Heart left ventricle (tissue), 16 donors: ENCODE results near the gene PCSK2. TPM values are rescaled to one million over a fixed set of nuclear protein-coding genes. Genes with fewer than 3 reads are reported as not detected.

Source experiments
- ATAC-seq, 4 donors: fragments of 200-7000 bp; cut with Tn5 transposase; one replicate each; pipeline ENCODE4 v1.9.1; 2020 to 2022; ENCODE audit warnings: moderate library complexity in 4 of 4, mild to moderate bottlenecking in 3 of 4, moderate number of reproducible peaks in 1 of 4
- DNase-seq, 5 donors: peaks; one replicate each; pipeline ENCODE4 v3.0.0-alpha.2; 2020
- H3K27ac ChIP-seq, 12 donors: fragments of 200-600 bp; sonication (generic) in 4 of 12; one replicate each; pipeline versions ENCODE4 v1.5.0 to v1.8.0; 2016 to 2022; ENCODE audit warnings: mild to moderate bottlenecking in 2 of 12
- H3K27me3 ChIP-seq, 9 donors: fragments of 200-600 bp; sonication (generic) in 2 of 9; one replicate each; pipeline versions ENCODE4 v1.5.1 to v1.8.0; 2016 to 2022; ENCODE audit warnings: mild to moderate bottlenecking in 3 of 9
- H3K36me3 ChIP-seq, 9 donors: fragments of 200-600 bp; sonication (generic) in 2 of 9; one replicate each; pipeline versions ENCODE4 v1.5.0 to v1.8.0; 2018 to 2022; ENCODE audit warnings: mild to moderate bottlenecking in 2 of 9
- H3K4me1 ChIP-seq, 12 donors: fragments of 200-600 bp; sonication (generic) in 4 of 12; one replicate each; pipeline versions ENCODE4 v1.5.0 to v1.8.0; 2016 to 2022; ENCODE audit warnings: mild to moderate bottlenecking in 3 of 12
- H3K4me3 ChIP-seq, 12 donors: fragments of 200-600 bp; sonication (generic) in 4 of 12; one replicate each; pipeline versions ENCODE4 v1.5.0 to v1.8.0; 2017 to 2022; ENCODE audit warnings: mild to moderate bottlenecking in 9 of 12, moderate library complexity in 4 of 12
- H3K9me3 ChIP-seq, 12 donors: fragments of 200-600 bp; sonication (generic) in 4 of 12; one replicate each; pipeline versions ENCODE4 v1.5.0 to v1.8.0; 2016 to 2022; ENCODE audit warnings: mild to moderate bottlenecking in 1 of 12
- CTCF ChIP-seq, 12 donors: fragments of 200-600 bp; sonication (generic) in 4 of 12; IDR thresholded peaks; one replicate each; pipeline versions ENCODE4 v1.5.0 to v1.8.0; 2018 to 2022; ENCODE audit warnings: antibody characterized with exemption in 12 of 12, mild to moderate bottlenecking in 5 of 12
- POLR2A ChIP-seq, 2 donors: fragments of 450-650 bp; IDR thresholded peaks; one replicate each; pipeline ENCODE4 v1.6.1; 2017; ENCODE audit warnings: antibody characterized with exemption in 2 of 2, mild to moderate bottlenecking in 2 of 2, moderate library complexity in 2 of 2
- WGBS, 4 donors: extraction: QIAGEN DNeasy Blood & Tissue Kit in 2 of 4; methylation state at CpG; one replicate each; pipeline versions ENCODE4 v1.1.5 to v1.1.7; 2013 to 2018; 5-methylcytosine and 5-hydroxymethylcytosine counted together
- intact Hi-C, 10 donors: fragments of 100-400 bp; cut with DNase I; formaldehyde crosslinking; loops; one replicate each; pipeline versions ENCODE4 v1.11.1 to v1.14.2; 2022
- polyA plus RNA-seq, 2 donors: library from polyadenylated mRNA; stranded (reverse); fragments of 200-250 nt; gene quantifications; one replicate each; pipeline ENCODE4 v1.2.3, GENCODE V29; 2013
- total RNA-seq, 9 donors: library from RNA; depleted of rRNA in 2 of 9; stranded (reverse); fragments of >200 nt in 2 of 9; fragmentation: NEBNext Ultra II Directional in 3 of 9; extraction: Animal tissue kit (Norgen Biotek cat#: 25700) in 3 of 9; gene quantifications; one replicate each; pipeline versions ENCODE4 v1.1.0 to v1.2.4, GENCODE V29; 2016 to 2023
- donor health status: ischemic (EF 13 %, LVEDD 7.1; RV severe dilation, severe dysfunction).
- donor health status: healthy with polysubstance abuse.
- donor health status: DM: no; HTN: yes; CAD: no.
- donor health status: DM: no; HTN: no; CAD: no.
- donor health status: ischemic (EF 25% LVEDD 6.9; RV normal size, moderate dysfunction).
- donor health status: ischemic (EF 25% LVEDD 5.7; RV mildly dilated, moderate dysfunction).
- donor health status: healthy.
- donor health status: DM: yes; HTN: yes; CAD: no.
- donor health status: ischemic (EF 35%, LVEDD 5.7; RV mildly dilated, moderate dysfunction).
- donor health status: nonischemic (EF 11% LVEDD 7.7; RV severe dilation, severe dysfunction).
- donor health status: DM: yes; HTN: yes; CAD: no.
- donor health status: PGD.
- donor health status: ischemic (EF 29% LVEDD 5.4; RV normal size, mild dysfunction).
- donor health status: nonischemic (EF 23%, LVEDD 6.1; RV moderate dilation, normal function).

The PCSK2 gene
- total and polyA plus RNA-seq, 11 donors = 0.11 to 2.0 (median 0.55) TPM

GRCh38 chr20:17518339-17519052 lies 291.7 kb downstream of the PCSK2 start:
- Histone ChIP-seq H3K27ac (no peak overlapping the region), H3K36me3 (no peaks in the 10 kb centered on the region), H3K9me3 (no peaks in the 10 kb centered on the region), H3K4me3 (no peak overlapping the region), H3K4me1 (peaks cover 0 to 14% (median 0%) of the 10 kb centered on the region in 12 donors), H3K27me3 (no peaks in the 10 kb centered on the region)
- DNase-seq = peak in 1 of 5 donors; percentile 45
- WGBS, 4 donors = 76 to 81% (median 79%) methylated on average over 14 of the region's 14 CpGs
- intact Hi-C loops = loop anchor here in 1 of 10 donors (10.0 kb wide), 1 partner anchor 1066 kb away; the partner anchor contains the start of gene DTD1
- peak in 3 of 4 donors; percentile 44 to 66 (median 50) for ATAC-seq
- no peak for TF ChIP-seq POLR2A (IDR thresholded peaks at IDR 0.05)
- TF ChIP-seq CTCF (IDR thresholded peaks at IDR 0.05) = no peak

GRCh38 chr20:17519606-17520285 lies 292.9 kb downstream of the PCSK2 start:
- ATAC-seq (no peak), DNase-seq (no peak)
- no peak overlapping the region for H3K4me3 ChIP-seq
- no peak overlapping the region for H3K27ac ChIP-seq
- no peaks in the 10 kb centered on the region for H3K27me3 ChIP-seq
- peaks cover 0 to 14% (median 0%) of the 10 kb centered on the region in 12 donors for H3K4me1 ChIP-seq
- no peak for TF ChIP-seq CTCF (IDR thresholded peaks at IDR 0.05)
- intact Hi-C loops = loop anchor here in 1 of 10 donors (10.0 kb wide), 1 partner anchor 1065 kb away; the partner anchor contains the start of gene DTD1
- no peaks in the 10 kb centered on the region for H3K9me3 ChIP-seq
- no peaks in the 10 kb centered on the region for H3K36me3 ChIP-seq
- WGBS, 4 donors = 84 to 89% (median 87%) methylated on average over 7 of the region's 7 CpGs

GRCh38 chr20:17520583-17520982 lies 293.7 kb downstream of the PCSK2 start:
- ATAC-seq = no peak
- intact Hi-C loops = no loop called here
- peaks cover 0 to 14% (median 0%) of the 10 kb centered on the region in 12 donors for H3K4me1 ChIP-seq

More at GRCh38 chr20:17520583-17520982, 293.7 kb downstream of the PCSK2 start:
- Histone ChIP-seq H3K4me3 (no peak overlapping the region), H3K27me3 (no peaks in the 10 kb centered on the region), H3K27ac (no peak overlapping the region), H3K36me3 (no peaks in the 10 kb centered on the region), H3K9me3 (no peaks in the 10 kb centered on the region)
- WGBS, 4 donors = 34 to 54% (median 38%) methylated on average over 3 of the region's 3 CpGs
- TF ChIP-seq POLR2A (IDR thresholded peaks at IDR 0.05) (no peak), CTCF (IDR thresholded peaks at IDR 0.05) (no peak)
- no peak for DNase-seq
